CD4-positive, alpha-beta T cell treated with Interleukin-2 at 100 ng/mL for 4 hours (primary cell): ENCODE data around the gene PARD6G.

ENCODE experiments used
- DNase-seq: peaks from one replicate; pipeline ENCODE4 v3.0.0-alpha.2; 2020; ENCODE audit warnings: low spot score

Gene PARD6G

GRCh38 chr18:80107426-80107825, 139.9 kb downstream of the PARD6G start:
- no peak for DNase-seq
